IPS-18a (cell line): Measurements from ENCODE around the gene DYSF.

Experiments used
- H3K27ac ChIP-seq: one replicate; pipeline ENCODE4 v1.5.1; 2013; ENCODE audit warnings: low read length
- H3K27me3 ChIP-seq: one replicate; pipeline ENCODE4 v1.6.1; 2013; ENCODE audit warnings: mild to moderate bottlenecking, low read length; ENCODE audit not compliant: control insufficient read depth, insufficient read depth
- H3K36me3 ChIP-seq: one replicate; pipeline ENCODE4 v1.6.1; 2013; ENCODE audit warnings: low read depth, low read length; ENCODE audit not compliant: control insufficient read depth
- H3K4me1 ChIP-seq: one replicate; pipeline ENCODE4 v1.6.1; 2013; ENCODE audit warnings: low read depth, low read length; ENCODE audit not compliant: control insufficient read depth
- H3K4me3 ChIP-seq: one replicate; pipeline ENCODE4 v1.5.1; 2013; ENCODE audit warnings: low read length
- H3K9ac ChIP-seq: one replicate; pipeline ENCODE4 v1.6.1; 2013; ENCODE audit warnings: mild to moderate bottlenecking, low read length, moderate library complexity
- H3K9me3 ChIP-seq: one replicate; pipeline ENCODE4 v1.6.1; 2013; ENCODE audit warnings: low read depth, low read length; ENCODE audit not compliant: control insufficient read depth

The DYSF gene

DNA sequence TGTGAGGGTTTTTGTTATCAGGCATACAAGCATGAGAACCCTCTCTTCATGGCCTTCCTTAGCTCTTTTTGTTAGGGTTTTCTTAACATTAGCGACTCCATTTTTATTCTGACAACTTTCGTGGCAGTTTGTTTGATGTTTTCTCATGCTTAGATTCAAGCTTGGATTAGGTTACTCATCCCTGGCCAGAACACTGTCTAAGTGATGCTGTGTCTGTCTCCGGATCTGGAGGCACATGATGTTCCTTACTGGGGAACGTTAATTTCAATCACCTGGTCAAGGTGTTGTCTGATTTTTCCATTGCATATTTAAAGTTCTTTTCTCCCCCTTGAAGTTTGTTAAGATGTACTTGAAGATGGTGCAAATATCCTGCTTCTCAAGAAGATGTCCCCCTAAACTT lies 40.7 kb downstream of the DYSF start:
- Histone ChIP-seq H3K9me3 (no peaks in the 10 kb centered on the region), H3K27ac (no peak overlapping the region), H3K4me1 (peaks cover 11% of the 10 kb centered on the region), H3K27me3 (no peaks in the 10 kb centered on the region), H3K9ac (no peak overlapping the region), H3K36me3 (no peaks in the 10 kb centered on the region), H3K4me3 (no peak overlapping the region)

DNA sequence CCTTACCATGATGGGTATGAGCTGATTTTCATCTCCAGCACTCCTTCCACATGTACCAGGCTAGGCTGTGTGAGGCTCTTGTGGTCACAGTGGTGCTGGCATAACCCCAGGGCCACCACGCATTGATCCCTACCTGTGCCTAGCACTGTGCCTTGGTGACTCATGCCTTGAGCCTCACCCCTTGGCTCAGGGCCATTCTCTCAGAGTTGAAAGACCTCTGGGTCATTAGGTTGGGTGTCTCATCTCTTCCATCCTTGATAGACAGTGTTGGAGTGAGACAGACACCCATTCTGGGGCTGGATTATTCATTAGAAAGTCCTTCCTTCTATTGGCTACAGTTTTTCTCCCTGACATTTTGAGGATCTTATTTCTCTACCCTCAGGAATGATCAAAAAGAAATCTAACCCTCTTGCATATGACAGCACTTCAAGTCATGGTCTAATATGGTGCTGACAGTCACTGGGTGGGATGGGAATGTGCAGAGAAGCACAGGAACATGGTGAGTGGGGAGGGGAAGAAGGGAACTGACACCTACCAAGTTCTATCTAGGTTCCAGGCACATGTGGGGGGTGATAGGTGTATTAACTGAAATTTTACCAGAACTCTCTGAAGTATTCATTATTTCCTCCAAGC lies 41.3 kb downstream of the DYSF start:
- Histone ChIP-seq H3K4me3 (no peak overlapping the region), H3K27me3 (no peaks in the 10 kb centered on the region), H3K9me3 (no peaks in the 10 kb centered on the region), H3K27ac (no peak overlapping the region), H3K9ac (no peak overlapping the region), H3K4me1 (peaks cover 11% of the 10 kb centered on the region), H3K36me3 (no peaks in the 10 kb centered on the region)

DNA sequence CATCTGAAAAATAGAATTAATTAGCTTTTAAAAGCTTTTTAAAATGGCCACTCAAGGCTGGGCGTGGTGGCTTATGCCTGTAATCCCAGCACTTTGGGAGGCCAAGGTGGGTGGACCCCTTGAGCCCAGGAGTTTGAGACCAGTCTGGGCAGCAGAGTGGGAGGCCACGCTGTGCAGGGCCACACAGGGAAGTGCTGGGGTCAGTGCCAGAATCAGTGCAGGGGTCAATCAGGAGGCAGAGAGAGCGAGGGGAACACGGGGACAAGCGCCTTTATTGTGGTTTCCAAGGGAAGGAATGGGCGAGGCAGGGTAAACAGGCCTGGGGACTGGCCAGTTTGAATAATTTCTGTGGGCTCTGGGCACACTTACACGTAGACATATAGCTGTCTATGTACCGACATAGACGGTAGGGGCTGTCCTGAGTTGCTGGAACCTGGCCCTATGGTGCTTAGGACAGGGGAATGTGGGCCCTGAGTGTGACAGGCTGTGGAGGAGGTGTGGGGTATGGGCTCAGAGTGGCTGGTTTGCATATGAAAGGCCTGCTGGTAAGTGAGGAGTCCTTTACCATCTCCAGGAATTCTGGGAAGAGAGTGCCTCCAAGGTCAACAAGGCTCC lies 42.9 kb downstream of the DYSF start:
- Histone ChIP-seq H3K27me3 (no peaks in the 10 kb centered on the region), H3K27ac (no peak overlapping the region), H3K4me1 (peaks cover 11% of the 10 kb centered on the region)

DNA sequence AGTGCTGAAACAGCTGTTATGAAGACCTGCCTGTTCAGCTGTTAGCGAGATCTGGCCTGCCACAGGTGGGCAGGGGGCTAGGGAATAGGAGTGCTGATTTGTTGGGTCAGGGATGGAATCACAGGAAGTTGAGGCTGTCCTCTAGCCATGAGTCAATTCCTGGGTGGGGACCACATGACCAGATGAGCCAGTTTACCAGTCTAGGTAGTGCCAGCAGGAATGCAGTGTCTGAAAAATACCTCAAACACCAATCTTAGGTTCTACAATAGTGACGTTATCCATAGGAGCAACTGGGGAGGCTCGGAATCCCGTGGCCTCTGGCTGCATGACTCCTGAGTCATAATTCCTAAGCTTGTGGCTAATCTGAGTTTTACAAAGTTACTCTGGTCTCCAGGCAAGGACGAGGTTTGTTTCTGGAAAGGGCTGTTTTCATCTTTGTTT lies 44.9 kb downstream of the DYSF start:
- H3K27me3 ChIP-seq = no peaks in the 10 kb centered on the region
- no peaks in the 10 kb centered on the region for H3K36me3 ChIP-seq
- H3K9ac ChIP-seq = no peak overlapping the region
- H3K27ac ChIP-seq = no peak overlapping the region
- H3K4me1 ChIP-seq = peaks cover 11% of the 10 kb centered on the region
- no peaks in the 10 kb centered on the region for H3K9me3 ChIP-seq
- no peak overlapping the region for H3K4me3 ChIP-seq

More for the DNA sequence above, 42.9 kb downstream of the DYSF start:
- H3K36me3 ChIP-seq = no peaks in the 10 kb centered on the region
- H3K4me3 ChIP-seq = no peak overlapping the region
- H3K9ac ChIP-seq = no peak overlapping the region
- no peaks in the 10 kb centered on the region for H3K9me3 ChIP-seq

DNA sequence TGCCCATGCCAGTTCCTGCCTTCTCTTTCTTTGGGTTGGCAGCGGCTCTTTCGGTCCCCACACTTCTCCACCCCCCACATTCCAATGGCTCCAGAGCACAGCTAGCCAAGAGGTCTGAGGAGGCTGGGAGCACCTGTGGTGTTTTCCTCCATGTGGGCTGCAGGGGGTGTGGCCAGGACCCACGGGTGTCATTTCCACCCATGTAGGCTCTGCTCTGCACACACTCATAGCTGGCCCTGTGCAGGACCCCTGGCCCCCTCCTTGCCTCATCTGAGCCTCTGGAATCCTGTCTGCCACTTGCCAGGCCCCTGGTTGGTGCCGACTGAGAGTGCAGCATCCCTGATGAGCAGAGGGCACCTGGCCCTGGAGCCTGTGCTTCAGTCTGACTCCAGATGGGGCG lies 46.3 kb downstream of the DYSF start:
- H3K36me3 ChIP-seq = no peaks in the 10 kb centered on the region
- no peak overlapping the region for H3K27ac ChIP-seq
- no peak overlapping the region for H3K9ac ChIP-seq
- no peaks in the 10 kb centered on the region for H3K9me3 ChIP-seq
- no peak overlapping the region for H3K4me3 ChIP-seq
- H3K4me1 ChIP-seq = peaks cover 11% of the 10 kb centered on the region
- H3K27me3 ChIP-seq = no peaks in the 10 kb centered on the region

DNA sequence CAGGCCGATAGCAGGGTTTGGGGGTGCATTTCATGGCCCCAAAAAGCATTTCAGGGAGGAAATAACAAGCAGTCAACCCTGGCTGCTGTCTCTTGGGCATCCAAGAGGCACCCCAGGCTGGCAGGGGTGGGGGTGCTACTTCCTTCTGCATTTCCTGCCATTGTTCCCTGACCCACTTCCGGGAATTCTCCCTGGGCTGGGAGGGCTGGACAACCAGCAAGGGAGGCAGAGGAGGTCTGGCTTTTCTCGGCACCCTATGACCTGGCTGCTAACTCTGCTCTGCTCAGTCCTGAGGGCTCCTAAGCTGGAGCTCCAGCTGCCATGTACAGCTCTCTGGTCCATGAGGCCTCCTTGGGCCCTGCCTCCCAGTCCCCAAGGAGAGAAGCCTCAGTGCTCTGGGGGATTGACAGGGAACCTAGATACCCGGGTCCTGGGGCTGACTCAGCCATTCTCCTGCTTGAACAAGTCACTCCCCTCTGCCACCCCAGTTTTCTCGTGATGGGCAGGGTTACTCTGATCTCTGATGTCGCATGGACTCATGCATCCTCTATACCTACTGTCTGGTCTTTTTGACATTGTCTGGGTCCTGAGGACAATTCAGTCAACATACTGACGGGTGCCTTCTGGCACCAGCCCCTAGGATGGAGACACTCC lies 47.2 kb downstream of the DYSF start:
- H3K4me3 ChIP-seq = no peak overlapping the region
- H3K9ac ChIP-seq = no peak overlapping the region
- no peaks in the 10 kb centered on the region for H3K9me3 ChIP-seq
- no peaks in the 10 kb centered on the region for H3K36me3 ChIP-seq
- H3K4me1 ChIP-seq = peaks cover 11% of the 10 kb centered on the region
- H3K27ac ChIP-seq = no peak overlapping the region
- H3K27me3 ChIP-seq = no peaks in the 10 kb centered on the region

DNA sequence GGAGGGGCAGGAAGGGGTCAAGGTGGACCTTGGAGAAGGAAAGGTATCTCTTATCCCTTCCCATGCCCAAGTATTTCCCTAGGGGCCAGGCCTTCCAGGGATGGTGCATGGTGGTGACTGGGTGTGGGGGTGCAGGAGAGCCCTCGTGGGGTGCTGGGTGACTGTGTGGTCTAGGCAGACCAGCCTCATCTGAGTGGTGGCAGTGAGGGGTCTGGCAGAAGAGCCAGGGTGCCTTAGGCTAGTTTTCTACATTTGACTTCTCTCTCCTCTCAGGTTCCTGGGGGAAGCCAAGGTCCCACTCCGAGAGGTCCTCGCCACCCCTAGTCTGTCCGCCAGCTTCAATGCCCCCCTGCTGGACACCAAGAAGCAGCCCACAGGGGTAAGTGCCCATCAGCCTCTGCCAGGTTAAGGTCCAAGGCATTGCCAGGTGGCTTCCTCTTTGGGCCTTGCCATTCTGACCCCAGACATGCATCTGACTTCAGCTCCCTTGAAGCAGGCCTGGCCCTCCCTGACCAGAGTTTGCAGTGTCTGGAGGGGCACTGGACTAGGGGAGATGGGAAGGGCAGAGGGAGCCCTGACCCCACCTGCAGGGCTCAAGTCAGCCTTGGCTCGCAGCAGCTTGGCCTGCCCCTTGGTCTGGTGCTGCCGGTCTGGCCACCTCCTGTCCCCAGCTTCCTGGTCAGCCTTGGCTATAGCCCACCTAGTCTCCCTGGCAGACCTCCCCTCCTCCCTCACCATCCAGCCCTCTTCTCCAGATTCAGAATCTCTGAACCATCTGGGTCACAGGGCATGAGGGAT lies 49.8 kb downstream of the DYSF start:
- Histone ChIP-seq H3K4me1 (no peaks in the 10 kb centered on the region), H3K9me3 (no peaks in the 10 kb centered on the region), H3K4me3 (no peak overlapping the region), H3K27me3 (no peaks in the 10 kb centered on the region), H3K36me3 (no peaks in the 10 kb centered on the region), H3K27ac (no peak overlapping the region), H3K9ac (no peak overlapping the region)

DNA sequence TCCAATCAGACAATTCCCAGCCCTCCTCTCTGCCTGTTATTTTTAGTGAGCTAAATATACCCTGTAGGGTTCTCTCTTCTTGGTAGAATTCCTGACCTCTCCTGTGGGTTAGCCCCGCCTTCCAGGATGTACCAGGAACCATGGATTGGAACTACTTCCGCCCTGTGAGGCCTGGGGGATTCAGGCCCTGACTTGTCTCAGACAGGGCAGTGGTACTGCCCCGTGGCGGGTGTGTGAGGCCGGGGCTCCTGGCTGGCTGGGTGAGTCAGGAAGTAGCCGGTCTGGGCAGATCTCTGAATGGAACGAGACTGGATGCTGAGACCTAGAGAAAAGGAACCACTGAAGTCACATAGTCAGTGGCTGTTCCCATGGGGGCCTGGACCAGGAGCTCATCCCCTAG lies 50.5 kb downstream of the DYSF start:
- Histone ChIP-seq H3K9ac (no peak overlapping the region), H3K27me3 (no peaks in the 10 kb centered on the region), H3K4me3 (no peak overlapping the region), H3K36me3 (no peaks in the 10 kb centered on the region), H3K4me1 (no peaks in the 10 kb centered on the region), H3K27ac (no peak overlapping the region), H3K9me3 (no peaks in the 10 kb centered on the region)

DNA sequence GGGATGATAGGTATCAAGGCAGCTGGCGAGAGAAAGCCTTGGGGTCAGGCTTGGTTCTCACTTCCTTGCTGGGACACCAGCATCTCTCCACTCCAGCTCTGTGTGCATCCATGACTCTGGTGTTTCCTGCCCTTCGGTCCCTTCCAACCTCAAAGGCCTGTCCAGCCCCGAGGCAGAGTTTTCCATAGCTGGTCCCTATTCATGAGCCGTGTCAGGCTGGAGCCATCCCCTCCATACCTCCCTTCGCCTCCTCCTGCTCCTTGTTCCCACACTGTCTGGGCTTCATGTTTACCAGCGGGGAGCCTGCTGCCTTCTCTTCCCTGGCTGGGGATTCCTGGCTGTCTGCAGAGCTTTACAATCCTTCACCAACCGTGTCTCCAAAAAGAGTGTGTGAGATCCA lies 51.2 kb downstream of the DYSF start:
- H3K4me3 ChIP-seq = no peak overlapping the region
- H3K27ac ChIP-seq = no peak overlapping the region
- H3K4me1 ChIP-seq = no peaks in the 10 kb centered on the region
- H3K9me3 ChIP-seq = no peaks in the 10 kb centered on the region
- no peaks in the 10 kb centered on the region for H3K27me3 ChIP-seq
- H3K9ac ChIP-seq = no peak overlapping the region
- no peaks in the 10 kb centered on the region for H3K36me3 ChIP-seq

DNA sequence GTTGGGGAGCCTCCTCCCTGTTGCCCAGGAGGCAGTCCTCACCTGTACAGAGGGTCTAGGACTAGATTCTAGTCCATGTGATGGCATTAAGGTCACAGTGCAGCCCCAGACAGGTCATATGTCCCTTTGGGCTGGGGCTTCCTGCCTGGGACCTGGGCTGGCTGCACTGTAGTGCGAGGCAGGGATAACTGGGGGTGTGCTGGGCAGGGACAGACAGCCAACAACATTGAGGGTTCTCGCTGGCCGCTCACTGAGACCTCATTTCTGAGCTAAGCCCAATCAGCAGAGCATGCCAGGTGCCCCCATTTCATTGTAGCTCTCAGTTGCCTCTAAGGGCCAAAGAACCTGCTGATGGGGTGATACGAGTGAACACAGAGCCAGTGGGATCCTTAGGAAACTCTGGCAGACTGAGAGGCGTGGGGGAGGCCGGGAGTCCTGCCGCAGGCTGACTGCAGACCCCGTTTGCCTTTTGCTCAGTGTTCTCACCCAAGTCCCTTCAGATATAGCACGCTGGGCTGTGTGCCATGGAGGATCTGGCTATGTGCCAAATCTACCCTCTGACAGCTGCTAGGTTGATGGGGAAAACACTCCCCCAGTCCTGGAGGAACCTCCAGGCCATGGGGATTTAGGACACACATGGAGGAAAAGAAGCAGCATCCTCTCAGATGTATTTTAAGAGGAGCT lies 51.9 kb downstream of the DYSF start:
- H3K9me3 ChIP-seq = no peaks in the 10 kb centered on the region
- no peak overlapping the region for H3K27ac ChIP-seq
- H3K4me3 ChIP-seq = no peak overlapping the region
- no peaks in the 10 kb centered on the region for H3K27me3 ChIP-seq
- H3K9ac ChIP-seq = no peak overlapping the region
- no peaks in the 10 kb centered on the region for H3K4me1 ChIP-seq
- H3K36me3 ChIP-seq = no peaks in the 10 kb centered on the region

DNA sequence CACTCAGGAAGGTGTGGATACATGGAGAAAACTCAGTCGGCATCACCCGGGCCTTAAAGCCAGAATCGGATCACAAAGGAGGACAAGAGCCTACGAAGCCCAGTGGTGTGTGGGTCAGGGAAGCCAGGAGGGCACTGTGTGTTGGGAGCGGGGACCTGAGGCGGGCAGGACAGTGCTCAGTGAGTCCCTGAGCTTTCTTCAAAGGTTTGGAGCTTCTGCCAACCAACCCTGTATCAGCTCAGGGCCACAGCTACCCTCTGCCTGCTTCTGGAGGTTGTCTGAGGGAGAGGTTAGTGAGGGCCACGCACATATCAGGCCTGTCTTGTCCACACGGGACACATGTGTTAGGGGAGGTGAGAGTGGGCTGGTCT lies 52.4 kb downstream of the DYSF start:
- Histone ChIP-seq H3K36me3 (no peaks in the 10 kb centered on the region), H3K27me3 (no peaks in the 10 kb centered on the region), H3K4me3 (no peak overlapping the region), H3K4me1 (no peaks in the 10 kb centered on the region), H3K27ac (no peak overlapping the region), H3K9me3 (no peaks in the 10 kb centered on the region), H3K9ac (no peak overlapping the region)
